HCT116 (cell line): ENCODE measurements around the gene ATG4C. TPM values are rescaled to one million over a fixed set of nuclear protein-coding genes. Genes with fewer than 3 reads are reported as not detected.

Source experiments
- ATAC-seq: fragments of 200-7000 bp; cut with Tn5 transposase; 2 replicates; pipeline ENCODE4 v1.9.1; 2020; ENCODE audit warnings: mild to moderate bottlenecking, moderate library complexity
- BruUV-seq: library from RNA; stranded (reverse); fragments of 400-500 nt; replicated peaks from 2 replicates; lab custom pipeline; 2021; lab: Mats Ljungman, UMichigan
- CTCF ChIA-PET: fragments of 300-600 bp; sonication (Branson Sonifier 250); formaldehyde crosslinking; loops from one replicate; lab custom pipeline; 2021; ENCODE audit warnings: antibody characterized with exemption; lab: Charles Lee
- POLR2A ChIA-PET: fragments of 300-600, 350-600 bp; sonication (Branson Sonifier 250); formaldehyde crosslinking; loops from one replicate; lab custom pipeline; 2021; ENCODE audit warnings: antibody characterized with exemption; lab: Charles Lee
- RAD21 ChIA-PET, 2 experiments: fragments of 300-600 bp; sonication (Branson Sonifier 250); formaldehyde crosslinking; loops; one replicate each; lab custom pipeline; 2023; ENCODE audit warnings: low total read pairs in 2 of 2; ENCODE audit not compliant: uncharacterized antibody in 2 of 2, unreplicated experiment in 2 of 2, low non-redundant PET in 1 of 2; lab: Charles Lee
- DNase-seq: peaks from one replicate; pipeline ENCODE4 v3.0.0-alpha.2; 2010; ENCODE audit warnings: low read depth, low spot score
- H2AFZ ChIP-seq: fragments of 200-600 bp; shearing (Covaris generic), sonication (generic); 2 replicates; pipeline ENCODE4 v1.6.1; 2017; ENCODE audit warnings: low read depth, mixed run types, mixed read lengths, antibody characterized with exemption, low read length; ENCODE audit not compliant: poor library complexity, severe bottlenecking
- H3K27ac ChIP-seq: 2 replicates; pipeline ENCODE4 v1.5.1; 2012; ENCODE audit warnings: low read depth, low read length
- H3K27me3 ChIP-seq: fragments of 200-600 bp; sonication (generic); 2 replicates; pipeline ENCODE4 v1.6.1; 2016; ENCODE audit warnings: mixed run types, low read length, mixed read lengths; ENCODE audit not compliant: insufficient read depth
- H3K36me3 ChIP-seq, 2 experiments: fragments of 200-500 bp in 1 of 2; fragments of 200-600 bp in 1 of 2; sonication (Bioruptor generic) in 1 of 2; sonication (generic) in 1 of 2; 2 replicates each; pipeline versions ENCODE4 v1.5.1 to v1.6.1; 2014 to 2016; ENCODE audit warnings: low read length in 2 of 2, inconsistent platforms in 1 of 2, mixed read lengths in 1 of 2, mixed run types in 1 of 2; ENCODE audit not compliant: insufficient read depth in 2 of 2, control insufficient read depth in 1 of 2
- H3K4me1 ChIP-seq, 2 experiments: fragments of 200-600 bp in 1 of 2; sonication (generic) in 1 of 2; 2 replicates each; pipeline versions ENCODE4 v1.5.1 to v1.6.1; 2012 to 2017; ENCODE audit warnings: low read length in 2 of 2, inconsistent platforms in 1 of 2, mild to moderate bottlenecking in 1 of 2, mixed read lengths in 1 of 2, mixed run types in 1 of 2, moderate library complexity in 1 of 2; ENCODE audit not compliant: insufficient read depth in 2 of 2, control insufficient read depth in 1 of 2
- H3K4me2 ChIP-seq: fragments of 200-600 bp; sonication (generic); 2 replicates; pipeline ENCODE4 v1.6.1; 2017; ENCODE audit warnings: mixed run types, low read length, mixed read lengths
- H3K4me3 ChIP-seq, 2 experiments: fragments of 200-600 bp in 1 of 2; sonication (generic) in 1 of 2; replicated peaks in 1 of 2; 2 replicates each; pipeline ENCODE4 v1.5.1; 2011 to 2016; ENCODE audit warnings: low read length in 2 of 2, control low read depth in 1 of 2, low read depth in 1 of 2, mild to moderate bottlenecking in 1 of 2, mixed read lengths in 1 of 2, mixed run types in 1 of 2
- H3K79me2 ChIP-seq: fragments of 200-600 bp; sonication (generic); 2 replicates; pipeline ENCODE4 v1.6.1; 2017; ENCODE audit warnings: mild to moderate bottlenecking, mixed run types, low read length, moderate library complexity, mixed read lengths; ENCODE audit not compliant: insufficient read depth
- H3K9ac ChIP-seq: fragments of 200-600 bp; sonication (generic); 2 replicates; pipeline ENCODE4 v1.6.1; 2016; ENCODE audit warnings: low read length, mixed read lengths
- H3K9me2 ChIP-seq: fragments of 200-600 bp; sonication (generic), shearing (Covaris generic); 2 replicates; pipeline ENCODE4 v1.6.1; 2017; ENCODE audit warnings: mixed run types, mild to moderate bottlenecking, moderate library complexity; ENCODE audit not compliant: insufficient read depth
- H3K9me3 ChIP-seq, 2 experiments: fragments of 200-500 bp in 1 of 2; fragments of 200-600 bp in 1 of 2; sonication (Bioruptor generic) in 1 of 2; sonication (generic) in 1 of 2; 2 replicates each; pipeline ENCODE4 v1.6.1; 2014 to 2017; ENCODE audit warnings: low read length in 2 of 2, mixed read lengths in 2 of 2, inconsistent platforms in 1 of 2, low read depth in 1 of 2, mild to moderate bottlenecking in 1 of 2, mixed run types in 1 of 2, moderate library complexity in 1 of 2; ENCODE audit not compliant: control insufficient read depth in 1 of 2, insufficient read depth in 1 of 2
- H4K20me1 ChIP-seq: fragments of 200-600 bp; sonication (generic), shearing (Covaris generic); 2 replicates; pipeline ENCODE4 v1.6.1; 2017; ENCODE audit warnings: mixed run types, mild to moderate bottlenecking, moderate library complexity; ENCODE audit not compliant: insufficient read depth
- CTCF ChIP-seq, 3 experiments: fragments of 200-600 bp in 1 of 3; sonication (generic) in 1 of 3; IDR thresholded peaks in 2 of 3; conservative IDR thresholded peaks in 1 of 3; 2 replicates each; pipeline ENCODE4 v1.5.1; 2012 to 2017; ENCODE audit warnings: low read depth in 2 of 3, low read length in 2 of 3, antibody characterized with exemption in 1 of 3, borderline replicate concordance in 1 of 3, control low read depth in 1 of 3, mild to moderate bottlenecking in 1 of 3, mixed read lengths in 1 of 3, mixed run types in 1 of 3, moderate library complexity in 1 of 3; ENCODE audit not compliant: insufficient read depth in 1 of 3
- EZH2 ChIP-seq: fragments of 200-600 bp; sonication (generic); IDR thresholded peaks from 2 replicates; pipeline ENCODE4 v1.6.1; 2017; ENCODE audit warnings: antibody characterized with exemption, mixed run types
- EZH2phosphoT487 ChIP-seq: fragments of 200-600 bp; IDR thresholded peaks from 2 replicates; pipeline ENCODE4 v1.6.1; 2018; ENCODE audit warnings: antibody characterized with exemption, borderline replicate concordance
- POLR2A ChIP-seq: IDR thresholded peaks from 2 replicates; pipeline ENCODE4 v1.7.0; 2011; ENCODE audit warnings: borderline replicate concordance; ENCODE audit not compliant: insufficient read depth, insufficient read length; ENCODE audit errors: extremely low read depth
- RAD21 ChIP-seq: IDR thresholded peaks from 2 replicates; pipeline ENCODE4 v1.6.1; 2012; ENCODE audit warnings: low read depth, mild to moderate bottlenecking
- SP1 ChIP-seq: IDR thresholded peaks from 2 replicates; pipeline ENCODE4 v1.6.1; 2012; ENCODE audit warnings: low read depth
- TCF7L2 ChIP-seq: IDR thresholded peaks from 2 replicates; pipeline ENCODE4 v1.7.0; 2011; ENCODE audit warnings: borderline replicate concordance, inconsistent platforms; ENCODE audit not compliant: insufficient read depth, insufficient read length; ENCODE audit errors: extremely low read depth
- ZNF274 ChIP-seq: fragments of 200-500 bp; sonication (Bioruptor generic); IDR thresholded peaks from 2 replicates; pipeline ENCODE4 v1.6.1; 2014; ENCODE audit warnings: mild to moderate bottlenecking, low read depth, low read length, inconsistent platforms
- intact Hi-C: fragments of 100-400 bp; cut with micrococcal nuclease; formaldehyde crosslinking; loops from 2 replicates; pipeline ENCODE4 v1.10.0; 2022
- total RNA-seq: library from RNA; stranded (reverse); gene quantifications from one replicate; pipeline ENCODE4 v1.2.1, GENCODE V29; 2021; ENCODE audit not compliant: unreplicated experiment

The ATG4C gene
- total RNA-seq, 1 experiment from 2014 or later: 11.8 TPM

- H3K79me2 ChIP-seq: peaks cover 8% of the 10 kb centered on the region; the same call in 1 of the 2 replicates
- no peak for DNase-seq
- ATAC-seq: no peak
- ChIA-PET CTCF (no interaction called here), POLR2A (no interaction called here), RAD21 (no interaction called here)
- H3K4me2 ChIP-seq: no peak overlapping the region
- H3K9ac ChIP-seq: no peak overlapping the region
- TF ChIP-seq CTCF (IDR thresholded peaks at IDR 0.05 in 2 of 3, conservative IDR thresholded peaks at IDR 0.05 in 1 of 3; ENCODE audit: borderline replicate concordance in 1 of 3, insufficient read depth in 1 of 3, low read depth in 2 of 3, low read length in 2 of 3): no peak
- TF ChIP-seq EZH2phosphoT487: no peak
- TF ChIP-seq SP1: no peak
- no peak for TF ChIP-seq ZNF274
- no peak for TF ChIP-seq RAD21
- no peak for TF ChIP-seq EZH2
- TF ChIP-seq POLR2A: no peak
- intact Hi-C loops: no loop called here
- H4K20me1 ChIP-seq: no peaks in the 10 kb centered on the region
- no peak overlapping the region for H2AFZ ChIP-seq
- no peak overlapping the region for H3K4me3 ChIP-seq
- BruUV-seq: no TSS peak
- no peak overlapping the region for H3K27ac ChIP-seq
- no peaks in the 10 kb centered on the region for H3K36me3 ChIP-seq
- H3K27me3 ChIP-seq: no peaks in the 10 kb centered on the region
- H3K9me2 ChIP-seq: no peaks in the 10 kb centered on the region
- H3K9me3 ChIP-seq: no peaks in the 10 kb centered on the region
- no peaks in the 10 kb centered on the region for H3K4me1 ChIP-seq
Observed at GRCh38 chr1:62799688-62800087, 15.8 kb downstream of the ATG4C start.

- Histone ChIP-seq H3K4me3 (no peak overlapping the region), H3K9me2 (no peaks in the 10 kb centered on the region), H3K4me2 (no peak overlapping the region), H3K27ac (no peak overlapping the region), H3K79me2 (peaks cover 8% of the 10 kb centered on the region; the same call in 1 of the 2 replicates), H3K9ac (no peak overlapping the region), H3K36me3 (no peaks in the 10 kb centered on the region), H3K27me3 (no peaks in the 10 kb centered on the region), H4K20me1 (no peaks in the 10 kb centered on the region), H3K4me1 (no peaks in the 10 kb centered on the region), H3K9me3 (no peaks in the 10 kb centered on the region), H2AFZ (no peak overlapping the region)
- ChIA-PET POLR2A (no interaction called here), RAD21 (no interaction called here), CTCF (no interaction called here)
- DNase-seq: no peak
- intact Hi-C loops: no loop called here
- TF ChIP-seq TCF7L2: no peak
- TF ChIP-seq EZH2: no peak
- TF ChIP-seq ZNF274: no peak
- no peak for ATAC-seq
- BruUV-seq: no TSS peak
Observed at GRCh38 chr1:62800281-62800680, 16.3 kb downstream of the ATG4C start.
